H4 (cell line): ENCODE results near the gene PEX10. TPM values are rescaled to one million over a fixed set of nuclear protein-coding genes. Genes with fewer than 3 reads are reported as not detected.

Source experiments
- DNase-seq: peaks from one replicate; pipeline ENCODE4 v3.0.0-alpha.2; 2015; ENCODE audit warnings: low spot score
- total RNA-seq: library from RNA; depleted of rRNA; stranded (reverse); fragments of >200 nt; shearing (Covaris generic); gene quantifications from 2 replicates; pipeline ENCODE4 v1.2.3, GENCODE V29; 2014

The PEX10 gene
- total RNA-seq, 1 experiment from 2014 or later: 26.1 TPM

GRCh38 chr1:2404890-2405511 lies 7.4 kb downstream of the PEX10 start:
- DNase-seq: no peak

DNA sequence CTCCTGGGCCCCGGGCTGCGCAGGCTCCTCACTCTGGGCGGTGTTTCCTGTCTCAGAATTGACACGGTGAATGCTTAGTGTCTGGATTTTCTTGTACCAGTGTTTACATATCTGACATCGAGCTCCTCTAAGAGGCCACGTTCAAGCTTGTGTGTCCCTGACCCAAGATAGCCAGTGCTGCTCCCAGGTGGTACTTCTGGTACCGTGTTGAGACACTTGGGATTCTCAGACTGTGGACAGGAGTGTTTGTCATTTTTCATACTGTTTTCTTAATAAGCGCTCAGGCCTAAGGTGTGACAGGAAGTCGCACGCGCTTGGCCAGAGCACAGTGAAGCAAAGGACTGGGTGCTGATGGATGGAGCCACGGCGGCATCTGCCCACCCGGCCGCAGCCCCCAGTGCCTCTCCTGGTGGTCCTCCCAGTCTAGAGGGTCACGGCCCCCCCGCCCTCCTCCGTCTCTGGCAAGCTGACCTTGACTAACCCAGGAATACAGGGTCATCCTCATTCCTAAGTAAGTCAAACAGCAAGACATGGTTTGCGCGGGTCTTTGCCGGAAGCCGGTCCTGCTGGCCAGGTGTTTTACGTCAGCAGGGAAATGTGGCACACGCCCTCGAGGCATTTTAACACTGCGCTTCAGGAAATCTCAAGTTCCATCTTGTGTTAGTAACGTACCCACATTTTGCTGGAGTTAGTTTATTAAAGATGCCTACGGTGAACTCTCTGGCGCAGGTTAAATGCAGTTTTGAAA lies 8.0 kb downstream of the PEX10 start:
- no peak for DNase-seq

DNA sequence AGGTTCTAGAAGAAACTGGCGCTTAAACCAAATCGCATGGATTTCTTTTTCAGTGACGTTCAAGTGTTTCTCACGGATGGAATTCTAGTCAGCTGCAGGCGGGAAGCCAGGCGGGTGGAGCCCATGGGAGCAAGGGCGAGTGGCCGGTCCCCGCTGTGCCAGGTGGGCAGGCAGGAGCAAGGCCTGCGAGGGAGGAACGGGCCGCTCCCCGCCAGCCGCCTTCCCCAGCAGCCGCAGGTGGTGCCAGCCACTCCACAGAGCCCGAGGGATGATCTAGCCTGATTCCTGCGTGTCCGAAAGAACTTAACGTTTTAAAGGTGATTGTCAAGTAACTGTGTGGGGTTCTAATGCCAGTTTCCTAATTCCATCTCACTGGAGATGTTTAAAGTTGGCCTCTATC lies 9.1 kb downstream of the PEX10 start:
- DNase-seq: no peak

DNA sequence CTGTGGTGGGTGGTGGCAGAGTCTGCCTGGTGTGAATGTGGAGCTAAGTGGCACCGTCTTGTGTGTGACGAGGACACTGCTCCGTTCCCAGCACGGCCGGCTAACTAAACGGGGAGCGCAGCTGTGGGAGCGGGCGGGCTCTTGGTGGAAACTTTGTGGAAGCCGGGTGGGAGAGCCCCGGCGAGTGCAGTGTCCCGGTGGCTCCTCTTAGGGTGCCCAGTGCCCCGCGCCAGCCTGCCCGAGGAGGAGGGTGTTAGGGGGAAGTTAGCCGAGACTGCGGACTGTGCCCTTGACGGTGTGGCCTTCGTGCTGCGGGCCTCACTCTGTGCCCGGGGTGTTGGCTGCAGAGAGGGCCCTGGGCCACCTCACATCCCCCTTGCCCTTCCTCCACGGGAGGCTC lies 9.9 kb downstream of the PEX10 start:
- DNase-seq: no peak

GRCh38 chr1:2400950-2401649 lies 11.3 kb downstream of the PEX10 start:
- DNase-seq: no peak

- no peak for DNase-seq
Measured at GRCh38 chr1:2400576-2400909, 11.8 kb downstream of the PEX10 start.

DNA sequence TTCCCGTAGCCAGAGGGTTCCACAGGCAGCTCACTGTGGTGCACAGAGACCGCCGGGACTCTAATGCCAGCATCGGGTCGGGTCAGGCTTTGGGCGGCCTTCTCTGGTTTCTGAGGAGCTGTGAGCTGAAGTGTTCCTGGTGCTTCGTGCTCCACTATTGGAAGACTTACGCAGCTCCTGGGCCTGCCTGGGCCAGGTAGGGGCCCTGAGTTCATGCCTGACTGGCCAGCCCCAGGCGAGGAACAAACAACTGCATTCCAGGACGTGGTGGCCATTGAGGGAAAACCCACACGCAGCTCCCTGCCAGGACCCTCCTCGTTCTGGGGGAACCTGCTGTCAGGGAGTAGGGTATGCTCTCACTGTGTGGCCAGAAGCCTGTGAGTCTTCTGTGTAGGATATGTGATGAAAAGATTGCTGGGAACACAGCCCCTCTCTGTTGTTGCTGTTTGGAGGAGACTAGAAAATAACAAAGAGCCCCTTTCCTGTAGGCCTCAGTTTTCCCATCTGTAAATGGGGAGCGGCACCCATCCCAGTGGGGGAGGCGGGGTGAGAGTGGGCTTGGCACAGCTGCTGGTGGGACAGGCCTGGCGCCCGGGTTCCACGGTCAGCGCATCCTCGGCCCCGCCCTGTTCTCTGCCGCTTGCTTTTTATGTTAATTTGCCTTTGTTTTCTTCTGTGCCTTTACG lies 12.3 kb downstream of the PEX10 start:
- DNase-seq: no peak

GRCh38 chr1:2398871-2399270 lies 13.5 kb downstream of the PEX10 start:
- no peak for DNase-seq

DNA sequence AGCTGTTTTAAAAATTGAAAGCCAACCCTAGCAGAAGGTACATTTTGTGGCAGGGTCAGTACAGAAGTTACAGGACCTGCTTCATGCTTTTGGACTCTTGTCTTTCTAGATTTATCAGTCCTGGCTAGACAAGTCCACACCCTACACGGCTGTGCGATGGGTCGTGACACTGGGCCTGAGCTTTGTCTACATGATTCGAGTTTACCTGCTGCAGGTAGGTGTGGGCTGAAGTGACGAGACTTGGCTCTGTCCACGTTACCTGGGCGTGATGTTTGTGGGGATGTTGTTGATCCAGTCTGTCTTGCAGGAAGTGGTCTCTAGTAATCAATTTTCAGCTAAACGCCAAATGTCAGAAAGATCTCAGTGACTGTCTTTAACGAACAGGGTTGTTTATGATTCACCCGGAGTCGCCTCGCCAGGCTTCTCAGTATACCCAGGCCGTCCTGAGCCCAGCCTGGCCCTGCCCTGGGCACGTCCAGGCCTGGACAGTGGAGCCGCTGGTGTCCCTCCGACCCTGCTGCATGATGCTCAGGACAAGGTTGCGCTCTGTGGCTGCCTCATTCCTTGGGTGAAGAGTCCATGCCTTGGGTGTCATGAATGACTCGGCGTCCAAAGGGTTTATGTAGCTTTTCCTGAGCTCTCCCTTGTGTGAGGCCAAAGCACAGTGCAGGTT lies 15.2 kb downstream of the PEX10 start:
- no peak for DNase-seq

DNA sequence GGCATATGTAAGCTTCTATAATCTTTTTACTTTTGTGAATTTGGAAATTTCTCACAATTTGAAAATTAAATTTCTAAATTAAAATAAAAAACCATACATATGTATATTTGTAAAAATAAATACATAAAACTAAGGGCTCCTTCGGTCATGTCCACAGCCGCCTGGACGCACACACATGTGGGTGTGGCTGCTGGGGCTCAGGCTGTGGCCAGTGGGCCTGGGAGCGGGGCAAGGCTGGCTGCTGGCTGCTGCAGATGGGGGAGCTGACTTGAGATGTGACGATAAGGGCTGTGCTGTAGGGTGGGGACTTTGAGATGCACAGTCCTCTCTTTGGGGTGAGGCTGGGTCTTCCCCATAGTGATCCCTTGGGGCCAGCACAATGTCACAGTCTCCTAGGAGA lies 15.9 kb downstream of the PEX10 start:
- DNase-seq: no peak

GRCh38 chr1:2396059-2396458 lies 16.3 kb downstream of the PEX10 start:
- no peak for DNase-seq

DNA sequence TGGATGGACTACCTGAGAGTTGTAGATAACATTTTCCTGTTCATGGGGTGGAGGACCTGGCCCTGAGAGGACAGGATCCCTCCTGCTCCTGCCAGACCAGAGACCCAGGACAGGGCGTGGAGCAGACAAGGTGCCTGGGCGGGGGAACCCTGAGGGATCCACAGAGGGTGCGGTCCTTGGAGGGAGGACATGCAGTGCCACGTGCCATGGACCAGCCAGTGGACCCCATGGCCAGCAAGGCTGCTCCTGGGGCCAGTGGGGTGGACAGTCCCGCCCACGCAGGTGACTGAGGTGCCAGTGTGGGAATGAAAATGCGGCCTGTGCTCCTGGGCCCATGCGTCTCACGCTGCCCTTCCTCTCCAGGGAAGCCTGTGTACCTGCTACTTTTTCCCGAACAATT lies 17.1 kb downstream of the PEX10 start:
- DNase-seq: no peak

- DNase-seq: no peak
Measured at GRCh38 chr1:2394761-2395160, 17.6 kb downstream of the PEX10 start.

- no peak for DNase-seq
Measured at GRCh38 chr1:2394220-2394619, 18.1 kb downstream of the PEX10 start.

DNA sequence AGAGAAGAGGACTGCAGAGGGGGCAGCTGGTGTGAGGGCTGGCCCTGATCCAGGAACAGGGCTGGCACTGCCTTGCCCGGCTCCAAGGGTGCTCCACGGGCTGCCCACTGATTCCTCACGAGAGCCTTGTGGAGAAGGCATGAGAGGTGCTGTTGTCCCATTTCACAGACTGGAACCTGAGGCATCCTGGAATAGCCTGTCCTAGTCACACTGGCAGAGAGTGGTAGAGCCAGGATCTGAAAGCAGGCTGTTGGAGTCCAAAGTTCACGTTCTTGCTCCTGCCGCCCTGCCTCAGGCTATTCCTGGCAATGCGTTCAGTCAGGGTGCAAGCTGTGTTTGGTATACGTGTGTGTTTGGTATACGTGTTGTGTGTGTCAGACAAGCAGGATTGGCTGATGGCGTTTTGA lies 18.9 kb downstream of the PEX10 start:
- no peak for DNase-seq

DNA sequence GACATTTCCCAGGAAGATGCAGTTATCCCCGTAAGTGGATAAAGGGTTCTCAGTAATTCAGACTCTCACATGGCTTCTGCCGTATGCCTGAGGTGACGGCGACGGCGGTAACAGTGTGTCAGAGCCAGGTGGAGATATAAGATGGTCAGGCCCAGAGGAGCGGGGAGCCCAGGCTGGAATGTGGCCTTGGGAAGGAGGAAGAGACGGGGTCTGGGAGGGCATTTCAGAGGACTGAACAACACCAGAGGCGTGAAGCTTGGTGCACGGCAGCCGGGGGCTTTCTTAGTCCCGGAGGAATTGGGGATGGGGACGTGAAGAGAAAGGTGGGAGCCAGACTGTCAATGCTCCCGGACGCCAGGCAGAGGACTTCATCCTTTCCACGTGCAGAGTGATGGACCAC lies 19.7 kb downstream of the PEX10 start:
- DNase-seq: no peak

DNA sequence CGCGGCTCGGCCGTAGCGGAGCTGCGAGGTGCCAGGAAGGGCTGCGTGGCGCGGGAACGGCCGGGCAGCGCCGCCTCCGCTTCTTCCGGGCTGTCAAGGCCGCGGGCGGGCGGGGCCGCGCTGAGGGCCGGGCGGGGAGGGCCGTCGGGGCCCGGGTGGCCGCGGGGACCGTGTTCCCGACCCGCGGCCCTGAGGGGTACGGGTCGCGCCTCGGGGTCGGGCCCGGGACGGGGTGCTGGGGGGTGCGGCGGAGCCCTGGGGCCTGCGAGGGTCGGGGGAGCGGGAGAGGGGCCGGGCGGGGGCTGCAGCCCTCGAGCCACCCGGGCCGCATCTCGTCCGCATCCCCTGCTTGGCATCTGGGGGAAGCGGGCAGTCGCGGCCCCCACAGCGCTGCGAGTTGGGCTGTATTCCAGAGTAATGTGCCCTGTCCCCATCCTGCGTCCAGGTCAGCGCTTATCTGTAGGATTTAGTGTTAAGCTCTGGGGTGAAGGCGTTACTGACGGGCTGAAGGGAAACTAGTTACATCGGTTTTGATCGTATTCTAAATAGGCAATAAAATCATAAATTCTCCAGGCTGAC lies 20.3 kb downstream of the PEX10 start:
- no peak for DNase-seq

GRCh38 chr1:2391041-2391930 lies 21.1 kb downstream of the PEX10 start, which contains the start of the genes MORN1 and RER1:
Gene MORN1, minus strand, starts transcription at chr1:2391554. Its CDS starts 21 bp downstream, at chr1:2391533.
Gene RER1, plus strand, starts transcription at chr1:2391841. Its CDS starts 3,950 bp downstream, at chr1:2395791.
- peak; percentile 99 for DNase-seq

DNA sequence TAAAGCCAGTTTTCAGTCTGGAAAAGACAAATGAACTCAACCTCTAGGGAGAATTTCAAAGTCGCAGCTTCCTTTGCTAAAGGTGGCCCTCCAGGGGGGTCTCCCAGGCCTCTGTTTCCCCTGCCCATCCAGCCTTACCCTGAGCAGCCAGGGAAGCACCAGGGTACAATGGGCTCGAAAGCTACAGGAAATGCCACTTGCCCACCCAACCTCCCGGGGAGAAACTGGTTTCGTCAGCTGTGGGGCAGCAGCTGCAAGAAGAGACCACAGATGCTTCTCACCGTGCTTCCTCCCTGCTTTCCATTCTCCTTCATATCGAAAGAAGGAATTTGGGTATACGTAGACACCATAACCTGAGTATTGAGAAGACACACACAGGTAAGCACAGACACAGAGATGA lies 22.7 kb downstream of the PEX10 start:
- no peak for DNase-seq
